ENCODE measurements around the gene DIAPH2.

- TF ChIP-seq POLR2A (IDR thresholded peaks at IDR 0.05) = no peak
- TF ChIP-seq, protein P1, sequence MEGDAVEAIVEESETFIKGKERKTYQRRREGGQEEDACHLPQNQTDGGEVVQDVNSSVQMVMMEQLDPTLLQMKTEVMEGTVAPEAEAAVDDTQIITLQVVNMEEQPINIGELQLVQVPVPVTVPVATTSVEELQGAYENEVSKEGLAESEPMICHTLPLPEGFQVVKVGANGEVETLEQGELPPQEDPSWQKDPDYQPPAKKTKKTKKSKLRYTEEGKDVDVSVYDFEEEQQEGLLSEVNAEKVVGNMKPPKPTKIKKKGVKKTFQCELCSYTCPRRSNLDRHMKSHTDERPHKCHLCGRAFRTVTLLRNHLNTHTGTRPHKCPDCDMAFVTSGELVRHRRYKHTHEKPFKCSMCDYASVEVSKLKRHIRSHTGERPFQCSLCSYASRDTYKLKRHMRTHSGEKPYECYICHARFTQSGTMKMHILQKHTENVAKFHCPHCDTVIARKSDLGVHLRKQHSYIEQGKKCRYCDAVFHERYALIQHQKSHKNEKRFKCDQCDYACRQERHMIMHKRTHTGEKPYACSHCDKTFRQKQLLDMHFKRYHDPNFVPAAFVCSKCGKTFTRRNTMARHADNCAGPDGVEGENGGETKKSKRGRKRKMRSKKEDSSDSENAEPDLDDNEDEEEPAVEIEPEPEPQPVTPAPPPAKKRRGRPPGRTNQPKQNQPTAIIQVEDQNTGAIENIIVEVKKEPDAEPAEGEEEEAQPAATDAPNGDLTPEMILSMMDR (IDR thresholded peaks at IDR 0.05 in 4 of 5, conservative IDR thresholded peaks at IDR 0.05 in 1 of 5) = no peak
Observed at GRCh38 chrX:97517763-97518162, 833.1 kb downstream of the DIAPH2 start.
